T-helper 1 cell (primary cell): ENCODE results near the gene SPINT4.

ENCODE experiments used
- DNase-seq, 5 donors: peaks; one replicate each; pipeline ENCODE4 v3.0.0-alpha.2; 2012 to 2020

Gene SPINT4

GRCh38 chr20:45765980-45766379, 43.8 kb downstream of the SPINT4 start:
- DNase-seq, result no peak

- DNase-seq, result no peak
These were observed 46.3 kb downstream of the SPINT4 start for GRCh38 chr20:45768479-45768878.

- DNase-seq, result peak; percentile 46 to 76 (median 66)
These were observed 49.1 kb downstream of the SPINT4 start for GRCh38 chr20:45771182-45771759.

- no peak for DNase-seq
These were observed 50.5 kb downstream of the SPINT4 start for GRCh38 chr20:45772693-45773092.

- no peak for DNase-seq
These were observed 52.8 kb downstream of the SPINT4 start for GRCh38 chr20:45774945-45775344.

- DNase-seq, result no peak
These were observed 53.3 kb downstream of the SPINT4 start for GRCh38 chr20:45775411-45775810.
